HepG2 (cell line): ENCODE measurements around the gene SLC38A1. TPM values are rescaled to one million over a fixed set of nuclear protein-coding genes. Genes with fewer than 3 reads are reported as not detected.

ENCODE experiments used
- ATAC-seq: fragments of 200-7000 bp; cut with Tn5 transposase; 3 replicates; pipeline ENCODE4 v1.9.1; 2020; ENCODE audit warnings: mild to moderate bottlenecking, moderate library complexity
- BruUV-seq: library from RNA; stranded (reverse); fragments of 400-500 nt; replicated peaks from 2 replicates; lab custom pipeline; 2021; lab: Mats Ljungman, UMichigan
- CTCF ChIA-PET: fragments of 300-600 bp; formaldehyde crosslinking; extraction: SDS; loops from one replicate; lab custom pipeline; 2021; ENCODE audit warnings: low total read pairs, inconsistent platforms, low intra/inter-chr PET ratio; lab: Yijun Ruan, JAX
- POLR2A ChIA-PET: fragments of 350-600 bp; sonication (Branson Sonifier 250); formaldehyde crosslinking; loops from one replicate; lab custom pipeline; 2020; ENCODE audit warnings: antibody characterized with exemption, inconsistent platforms; lab: Yijun Ruan, JAX
- DNase-seq: peaks from one replicate; pipeline ENCODE4 v3.0.0-alpha.2; 2015; ENCODE audit warnings: low spot score
- FAIRE-seq: peaks from 3 replicates; lab custom pipeline; 2011; peaks lifted over from hg19 to GRCh38; lab: Jason Lieb, UNC
- H2AFZ ChIP-seq: one replicate; pipeline ENCODE4 v1.6.1; 2011; ENCODE audit warnings: low read length, inconsistent platforms
- H3K27ac ChIP-seq: fragments of 300-600 bp; 3 replicates; pipeline ENCODE4 v1.8.0; 2011; ENCODE audit warnings: mixed run types, mild to moderate bottlenecking, mixed read lengths, low read length, inconsistent platforms; ENCODE audit not compliant: insufficient read depth; ENCODE audit errors: extremely low read length
- H3K27me3 ChIP-seq, 2 experiments: fragments of 200-600 bp in 1 of 2; 2 replicates in 1 of 2; 3 replicates in 1 of 2; pipeline versions ENCODE4 v1.6.0 to v1.8.0; 2011; ENCODE audit warnings: low read length in 2 of 2, mild to moderate bottlenecking in 2 of 2, moderate library complexity in 2 of 2, inconsistent platforms in 1 of 2; ENCODE audit not compliant: insufficient read depth in 2 of 2, control insufficient read depth in 1 of 2
- H3K36me3 ChIP-seq, 2 experiments: fragments of 200-600 bp in 1 of 2; replicated peaks in 1 of 2; 2 replicates in 1 of 2; 3 replicates in 1 of 2; pipeline versions ENCODE4 v1.5.1 to v1.8.0; 2011; ENCODE audit warnings: low read length in 2 of 2, inconsistent platforms in 1 of 2; ENCODE audit not compliant: insufficient read depth in 2 of 2, control insufficient read depth in 1 of 2
- H3K4me1 ChIP-seq: 2 replicates; pipeline ENCODE4 v1.5.1; 2012; ENCODE audit warnings: low read length, inconsistent platforms; ENCODE audit not compliant: insufficient read depth
- H3K4me2 ChIP-seq: 2 replicates; pipeline ENCODE4 v1.6.0; 2011; ENCODE audit warnings: low read depth, low read length, inconsistent platforms
- H3K4me3 ChIP-seq, 3 experiments: fragments of 200-600 bp in 1 of 3; sonication (generic), shearing (Covaris generic) in 1 of 3; replicated peaks in 1 of 3; 2 replicates each; pipeline ENCODE4 v1.5.1; 2011 to 2016; ENCODE audit warnings: low read length in 3 of 3, inconsistent platforms in 2 of 3, low read depth in 2 of 3, mild to moderate bottlenecking in 2 of 3, control low read depth in 1 of 3, mixed read lengths in 1 of 3; ENCODE audit not compliant: insufficient read depth in 1 of 3
- H3K79me2 ChIP-seq: one replicate; pipeline ENCODE4 v1.6.1; 2011; ENCODE audit warnings: low read length, inconsistent platforms; ENCODE audit not compliant: insufficient read depth
- H3K9ac ChIP-seq: 2 replicates; pipeline ENCODE4 v1.6.0; 2011; ENCODE audit warnings: mild to moderate bottlenecking, low read depth, low read length, inconsistent platforms; ENCODE audit not compliant: insufficient read depth
- H3K9me3 ChIP-seq: 2 replicates; pipeline ENCODE4 v1.5.1; 2012; ENCODE audit warnings: mild to moderate bottlenecking, low read length
- H4K20me1 ChIP-seq: 2 replicates; pipeline ENCODE4 v1.6.0; 2011; ENCODE audit warnings: inconsistent platforms, mild to moderate bottlenecking, low read length, moderate library complexity; ENCODE audit not compliant: insufficient read depth
- GMEB2 ChIP-seq: IDR thresholded peaks from 2 replicates; pipeline ENCODE4 v1.6.1; 2016; ENCODE audit warnings: missing biosample characterization, missing genetic modification reagents, low read depth
- MAFG ChIP-seq: sonication (generic); formaldehyde crosslinking; IDR thresholded peaks from 2 replicates; pipeline ENCODE4 v1.5.1; 2020; ENCODE audit warnings: mild to moderate bottlenecking, missing genetic modification reagents
- POGZ ChIP-seq: sonication (generic); formaldehyde crosslinking; IDR thresholded peaks from 2 replicates; pipeline ENCODE4 v1.4.0; 2020; ENCODE audit warnings: mild to moderate bottlenecking, missing genetic modification reagents
- POLR2AphosphoS2 ChIP-seq: IDR thresholded peaks from 2 replicates; pipeline ENCODE4 v1.6.1; 2011; ENCODE audit warnings: low read depth, low read length, improper control_type of control experiment
- SP5 ChIP-seq: IDR thresholded peaks from 2 replicates; pipeline ENCODE4 v1.6.1; 2016; ENCODE audit warnings: low read depth, borderline replicate concordance
- TARDBP ChIP-seq: sonication (generic); formaldehyde crosslinking; IDR thresholded peaks from 2 replicates; pipeline ENCODE4 v1.8.0; 2022; ENCODE audit warnings: mild to moderate bottlenecking, missing genetic modification reagents
- ZNF382 ChIP-seq: sonication (generic); formaldehyde crosslinking; IDR thresholded peaks from 2 replicates; pipeline ENCODE4 v1.5.0; 2020; ENCODE audit warnings: missing genetic modification reagents, mild to moderate bottlenecking, borderline replicate concordance
- ZNF577 ChIP-seq: sonication (generic); formaldehyde crosslinking; IDR thresholded peaks from 2 replicates; pipeline ENCODE4 v1.4.0; 2020; ENCODE audit warnings: mild to moderate bottlenecking, low read depth, missing genetic modification reagents, borderline replicate concordance
- ZNF766 ChIP-seq: sonication (generic); formaldehyde crosslinking; IDR thresholded peaks from 2 replicates; pipeline ENCODE4 v1.5.0; 2020; ENCODE audit warnings: missing genetic modification reagents, borderline replicate concordance
- ZNF775 ChIP-seq: sonication (generic); formaldehyde crosslinking; IDR thresholded peaks from 2 replicates; pipeline ENCODE4 v1.4.0; 2020; ENCODE audit warnings: missing genetic modification reagents, mild to moderate bottlenecking, moderate library complexity, borderline replicate concordance
- WGBS: methylation state at CpG from one replicate; pipeline ENCODE4 v1.1.6; 2017; ENCODE audit warnings: low lambda C conversion rate; 5-methylcytosine and 5-hydroxymethylcytosine counted together
- in situ Hi-C: cut with HindIII; loops from 2 replicates; pipeline ENCODE4 v1.10.0; 2017; ENCODE audit warnings: low pct_unique_long_range_greater_than_20kb; ENCODE audit not compliant: extremely low pct_ligation_motif_present
- intact Hi-C: fragments of 100-400 bp; cut with micrococcal nuclease; formaldehyde crosslinking; loops from one replicate; pipeline ENCODE4 v1.10.0; 2022; ENCODE audit not compliant: unreplicated experiment
- polyA plus RNA-seq, 8 experiments: library from polyadenylated mRNA; depleted of rRNA in 3 of 8; stranded (reverse) in 7 of 8; unstranded in 1 of 8; fragments of >200 nt; fragmentation: Illumina TruSeq in 4 of 8; extraction: Trizol in 4 of 8; gene quantifications; 2 replicates each; pipeline versions ENCODE4 v1.2.1 to v1.2.3, GENCODE V29; 2011 to 2016; ENCODE audit warnings: low read depth in 4 of 8, missing spikeins in 1 of 8, mixed read lengths in 1 of 8; ENCODE audit not compliant: insufficient read depth in 1 of 8
- total RNA-seq, 5 experiments: library from RNA; depleted of rRNA; stranded (reverse); fragments of >200 nt; fragmentation: Illumina TruSeq; extraction: Trizol; gene quantifications; 2 replicates each; pipeline ENCODE4 v1.2.3, GENCODE V29; 2016; ENCODE audit warnings: low read depth in 1 of 5
- TF ChIP-seq, protein P1 (sequence below): sonication (generic); formaldehyde crosslinking; IDR thresholded peaks from 2 replicates; pipeline ENCODE4 v1.8.1; 2023; ENCODE audit warnings: mild to moderate bottlenecking, missing genetic modification reagents

SLC38A1 gene
- total and polyA plus RNA-seq, 2 of the 13 experiments (the other 11 are each of a cell fraction or from before 2014, with no cell fraction given) = 47.0 to 50.6 TPM

GRCh38 chr12:46184798-46185595, 83.8 kb downstream of the SLC38A1 start (continued):
- TF ChIP-seq ZNF775 (CRISPR knock-in tag) (no peak), POGZ (no peak), ZNF577 (CRISPR knock-in tag) (no peak)

- H3K4me3 ChIP-seq = no peak overlapping the region
- 62% methylated on average over 2 of the region's 2 CpGs for WGBS
- CTCF ChIA-PET = no interaction called here
- BruUV-seq = TSS peak; percentile 12
- 0 out of 2 replicates have a peak, but pooled peaks cover 6% of the 10 kb centered on the region for H3K4me1 ChIP-seq
- TF ChIP-seq ZNF766 (CRISPR knock-in tag) (no peak), MAFG (CRISPR knock-in tag) (no peak), POLR2AphosphoS2 (no peak), SP5 (CRISPR knock-in tag) (no peak), ZNF382 (CRISPR knock-in tag) (no peak), GMEB2 (no peak), TARDBP (CRISPR knock-in tag) (no peak)
- TF ChIP-seq, protein P1, sequence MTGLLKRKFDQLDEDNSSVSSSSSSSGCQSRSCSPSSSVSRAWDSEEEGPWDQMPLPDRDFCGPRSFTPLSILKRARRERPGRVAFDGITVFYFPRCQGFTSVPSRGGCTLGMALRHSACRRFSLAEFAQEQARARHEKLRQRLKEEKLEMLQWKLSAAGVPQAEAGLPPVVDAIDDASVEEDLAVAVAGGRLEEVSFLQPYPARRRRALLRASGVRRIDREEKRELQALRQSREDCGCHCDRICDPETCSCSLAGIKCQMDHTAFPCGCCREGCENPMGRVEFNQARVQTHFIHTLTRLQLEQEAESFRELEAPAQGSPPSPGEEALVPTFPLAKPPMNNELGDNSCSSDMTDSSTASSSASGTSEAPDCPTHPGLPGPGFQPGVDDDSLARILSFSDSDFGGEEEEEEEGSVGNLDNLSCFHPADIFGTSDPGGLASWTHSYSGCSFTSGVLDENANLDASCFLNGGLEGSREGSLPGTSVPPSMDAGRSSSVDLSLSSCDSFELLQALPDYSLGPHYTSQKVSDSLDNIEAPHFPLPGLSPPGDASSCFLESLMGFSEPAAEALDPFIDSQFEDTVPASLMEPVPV (CRISPR knock-in tag) = no peak
- TF ChIP-seq, all 625 proteins: peak for 0
- DNase-seq = no peak
- Histone ChIP-seq H3K9me3 (no peaks in the 10 kb centered on the region), H3K27me3 (no peaks in the 10 kb centered on the region), H2AFZ (no peak overlapping the region), H3K4me2 (no peak overlapping the region), H3K27ac (no peak overlapping the region), H3K36me3 (peaks cover 0 to 1% of the 10 kb centered on the region in 2 experiments; a peak in 1 of 5 replicates), H3K9ac (no peak overlapping the region), H4K20me1 (no peaks in the 10 kb centered on the region), H3K79me2 (no peaks in the 10 kb centered on the region)
- intact Hi-C loops = no loop called here
- ATAC-seq = no peak
- in situ Hi-C loops = no loop called here
- POLR2A ChIA-PET = no interaction called here
- FAIRE-seq = no peak
Observed at GRCh38 chr12:46183112-46183511, 85.7 kb downstream of the SLC38A1 start.
